GM19238 (cell line): ENCODE measurements around the gene VTI1A.
"Not testable (repeated sequence)": the region's sequence is repeated elsewhere in the genome, so short reads cannot be mapped to it uniquely, and the experiment has no call there.

Experiments used
- DNase-seq: peaks from one replicate; pipeline ENCODE4 v3.0.0; 2011; ENCODE audit warnings: low spot score; ENCODE audit not compliant: insufficient read length

The VTI1A gene

GRCh38 chr10:112855134-112855533 is 408.1 kb downstream of the VTI1A start:
- no peak for DNase-seq

- no peak for DNase-seq
Observed at GRCh38 chr10:112857493-112857892, 410.5 kb downstream of the VTI1A start.

- no peak for DNase-seq
Observed at GRCh38 chr10:112858986-112859651, 412.1 kb downstream of the VTI1A start.

GRCh38 chr10:112859793-112860192 is 412.8 kb downstream of the VTI1A start:
- DNase-seq = no peak

GRCh38 chr10:112863461-112863860 is 416.4 kb downstream of the VTI1A start:
- not testable (repeated sequence) for DNase-seq
